ENCODE measurements around the gene PDE7B.

GRCh38 chr6:136174510-136174909, 323.0 kb downstream of the PDE7B start:
- no peak for TF ChIP-seq CTCF (IDR thresholded peaks at IDR 0.05)
- TF ChIP-seq POLR2A (IDR thresholded peaks at IDR 0.05; ENCODE audit: low read depth), result no peak
- TF ChIP-seq POLR2AphosphoS5 (IDR thresholded peaks at IDR 0.05), result no peak
- TF ChIP-seq EP300 (IDR thresholded peaks at IDR 0.05), result no peak
